ENCODE data around the gene ATXN1.

The ATXN1 gene

GRCh38 chr6:16369989-16370388 lies 391.3 kb downstream of the ATXN1 start:
- no peak for DNase-seq
- peak overlapping the region; percentile 16 for H3K4ac ChIP-seq (ENCODE audit: low read depth, low read length)
- no peak overlapping the region for H3K27ac ChIP-seq (ENCODE audit: low read depth, low read length)
- H3K4me3 ChIP-seq (ENCODE audit: low read length): no peak overlapping the region
- no peak overlapping the region for H4K8ac ChIP-seq (ENCODE audit: low read depth, low read length)
- H3K27me3 ChIP-seq (ENCODE audit: insufficient read depth, low read length, poor library complexity): no peaks in the 10 kb centered on the region
- no peak overlapping the region for H2AK5ac ChIP-seq (ENCODE audit: low read length)
- H2BK5ac ChIP-seq (ENCODE audit: low read length): no peak overlapping the region
- H3K79me2 ChIP-seq (ENCODE audit: control insufficient read depth, insufficient read depth, low read length): no peaks in the 10 kb centered on the region
- no peak overlapping the region for H3K56ac ChIP-seq (ENCODE audit: low read length)
- H4K5ac ChIP-seq (ENCODE audit: low read length): no peak overlapping the region
- no peak overlapping the region for H2BK120ac ChIP-seq (ENCODE audit: low read depth, low read length)
- no peak overlapping the region for H3K9ac ChIP-seq (ENCODE audit: low read length)
- H3K23ac ChIP-seq (ENCODE audit: low read length): no peak overlapping the region
- no peak overlapping the region for H3K4me2 ChIP-seq (ENCODE audit: low read length)
- no peak overlapping the region for H3K18ac ChIP-seq (ENCODE audit: low read length)
- H3K79me1 ChIP-seq (ENCODE audit: low read length): no peaks in the 10 kb centered on the region
- no CpG with 5 or more reads among the region's 5 CpGs for WGBS (ENCODE audit: extremely low coverage, insufficient coverage, low lambda C conversion rate)
- no peaks in the 10 kb centered on the region for H3K36me3 ChIP-seq (ENCODE audit: control insufficient read depth, insufficient read depth, low read length)
- H3K4me1 ChIP-seq (ENCODE audit: control insufficient read depth, low read depth, low read length): no peaks in the 10 kb centered on the region
- H2BK15ac ChIP-seq (replicated peaks; ENCODE audit: low read depth): no peak overlapping the region

GRCh38 chr6:16369140-16369745 lies 392.0 kb downstream of the ATXN1 start:
- WGBS (ENCODE audit: extremely low coverage, insufficient coverage, low lambda C conversion rate): no CpG with 5 or more reads among the region's 8 CpGs
- no peak overlapping the region for H2BK120ac ChIP-seq (ENCODE audit: low read depth, low read length)
- DNase-seq: no peak
- H2BK5ac ChIP-seq (ENCODE audit: low read length): no peak overlapping the region
- no peaks in the 10 kb centered on the region for H3K36me3 ChIP-seq (ENCODE audit: control insufficient read depth, insufficient read depth, low read length)
- H3K18ac ChIP-seq (ENCODE audit: low read length): no peak overlapping the region
- H4K8ac ChIP-seq (ENCODE audit: low read depth, low read length): no peak overlapping the region
- H3K4me2 ChIP-seq (ENCODE audit: low read length): no peak overlapping the region
- H3K9ac ChIP-seq (ENCODE audit: low read length): no peak overlapping the region
- no peak overlapping the region for H3K56ac ChIP-seq (ENCODE audit: low read length)
- H3K4ac ChIP-seq (ENCODE audit: low read depth, low read length): no peak overlapping the region
- H3K27ac ChIP-seq (ENCODE audit: low read depth, low read length): no peak overlapping the region
- H2BK15ac ChIP-seq (replicated peaks; ENCODE audit: low read depth): no peak overlapping the region
- no peak overlapping the region for H3K23ac ChIP-seq (ENCODE audit: low read length)
- no peaks in the 10 kb centered on the region for H3K79me1 ChIP-seq (ENCODE audit: low read length)
- H3K4me3 ChIP-seq (ENCODE audit: low read length): no peak overlapping the region
- no peak overlapping the region for H2AK5ac ChIP-seq (ENCODE audit: low read length)
- H4K5ac ChIP-seq (ENCODE audit: low read length): no peak overlapping the region
- H3K79me2 ChIP-seq (ENCODE audit: control insufficient read depth, insufficient read depth, low read length): no peaks in the 10 kb centered on the region
- no peaks in the 10 kb centered on the region for H3K27me3 ChIP-seq (ENCODE audit: insufficient read depth, low read length, poor library complexity)
- H3K4me1 ChIP-seq (ENCODE audit: control insufficient read depth, low read depth, low read length): no peaks in the 10 kb centered on the region

- Histone ChIP-seq H2AK5ac (ENCODE audit: low read length) (no peak overlapping the region), H3K36me3 (ENCODE audit: control insufficient read depth, insufficient read depth, low read length) (no peaks in the 10 kb centered on the region), H3K18ac (ENCODE audit: low read length) (no peak overlapping the region), H4K5ac (ENCODE audit: low read length) (no peak overlapping the region), H3K4me3 (ENCODE audit: low read length) (no peak overlapping the region), H3K79me2 (ENCODE audit: control insufficient read depth, insufficient read depth, low read length) (no peaks in the 10 kb centered on the region), H3K4me2 (ENCODE audit: low read length) (no peak overlapping the region), H3K23ac (ENCODE audit: low read length) (no peak overlapping the region), H3K27me3 (ENCODE audit: insufficient read depth, low read length, poor library complexity) (no peaks in the 10 kb centered on the region), H3K9ac (ENCODE audit: low read length) (no peak overlapping the region), H3K56ac (ENCODE audit: low read length) (no peak overlapping the region), H3K4me1 (ENCODE audit: control insufficient read depth, low read depth, low read length) (no peaks in the 10 kb centered on the region), H2BK5ac (ENCODE audit: low read length) (no peak overlapping the region), H3K79me1 (ENCODE audit: low read length) (no peaks in the 10 kb centered on the region), H3K27ac (ENCODE audit: low read depth, low read length) (no peak overlapping the region), H4K8ac (ENCODE audit: low read depth, low read length) (no peak overlapping the region), H3K4ac (ENCODE audit: low read depth, low read length) (no peak overlapping the region), H2BK120ac (ENCODE audit: low read depth, low read length) (no peak overlapping the region), H2BK15ac (replicated peaks; ENCODE audit: low read depth) (no peak overlapping the region)
- no CpG with 5 or more reads among the region's 3 CpGs for WGBS (ENCODE audit: extremely low coverage, insufficient coverage, low lambda C conversion rate)
- no peak for DNase-seq
These were observed 393.7 kb downstream of the ATXN1 start for GRCh38 chr6:16367571-16367970.

GRCh38 chr6:16363749-16364148 lies 397.5 kb downstream of the ATXN1 start:
- Histone ChIP-seq H3K4me3 (ENCODE audit: low read length) (no peak overlapping the region), H3K79me1 (ENCODE audit: low read length) (no peaks in the 10 kb centered on the region), H4K5ac (ENCODE audit: low read length) (no peak overlapping the region), H3K56ac (ENCODE audit: low read length) (no peak overlapping the region), H4K8ac (ENCODE audit: low read depth, low read length) (no peak overlapping the region), H3K23ac (ENCODE audit: low read length) (no peak overlapping the region), H3K4me2 (ENCODE audit: low read length) (no peak overlapping the region), H3K79me2 (ENCODE audit: control insufficient read depth, insufficient read depth, low read length) (no peaks in the 10 kb centered on the region), H3K4ac (ENCODE audit: low read depth, low read length) (no peak overlapping the region), H2BK120ac (ENCODE audit: low read depth, low read length) (no peak overlapping the region), H3K36me3 (ENCODE audit: control insufficient read depth, insufficient read depth, low read length) (no peaks in the 10 kb centered on the region), H2AK5ac (ENCODE audit: low read length) (no peak overlapping the region), H3K18ac (ENCODE audit: low read length) (no peak overlapping the region), H2BK5ac (ENCODE audit: low read length) (no peak overlapping the region), H2BK15ac (replicated peaks; ENCODE audit: low read depth) (no peak overlapping the region), H3K27ac (ENCODE audit: low read depth, low read length) (no peak overlapping the region), H3K9ac (ENCODE audit: low read length) (no peak overlapping the region), H3K27me3 (ENCODE audit: insufficient read depth, low read length, poor library complexity) (no peaks in the 10 kb centered on the region), H3K4me1 (ENCODE audit: control insufficient read depth, low read depth, low read length) (no peaks in the 10 kb centered on the region)
- no peak for DNase-seq
- no CpG with 5 or more reads among the region's 4 CpGs for WGBS (ENCODE audit: extremely low coverage, insufficient coverage, low lambda C conversion rate)

GRCh38 chr6:16362819-16363589 lies 398.3 kb downstream of the ATXN1 start:
- Histone ChIP-seq H3K4me1 (ENCODE audit: control insufficient read depth, low read depth, low read length) (no peaks in the 10 kb centered on the region), H2BK5ac (ENCODE audit: low read length) (no peak overlapping the region), H3K23ac (ENCODE audit: low read length) (no peak overlapping the region), H4K8ac (ENCODE audit: low read depth, low read length) (no peak overlapping the region), H3K56ac (ENCODE audit: low read length) (no peak overlapping the region), H3K4me3 (ENCODE audit: low read length) (no peak overlapping the region), H3K79me2 (ENCODE audit: control insufficient read depth, insufficient read depth, low read length) (no peaks in the 10 kb centered on the region), H3K4me2 (ENCODE audit: low read length) (no peak overlapping the region), H2AK5ac (ENCODE audit: low read length) (no peak overlapping the region), H2BK120ac (ENCODE audit: low read depth, low read length) (no peak overlapping the region), H3K79me1 (ENCODE audit: low read length) (no peaks in the 10 kb centered on the region), H3K4ac (ENCODE audit: low read depth, low read length) (no peak overlapping the region), H3K18ac (ENCODE audit: low read length) (no peak overlapping the region), H3K27me3 (ENCODE audit: insufficient read depth, low read length, poor library complexity) (no peaks in the 10 kb centered on the region), H4K5ac (ENCODE audit: low read length) (no peak overlapping the region), H2BK15ac (replicated peaks; ENCODE audit: low read depth) (no peak overlapping the region), H3K36me3 (ENCODE audit: control insufficient read depth, insufficient read depth, low read length) (no peaks in the 10 kb centered on the region), H3K9ac (ENCODE audit: low read length) (no peak overlapping the region), H3K27ac (ENCODE audit: low read depth, low read length) (no peak overlapping the region)
- no CpG with 5 or more reads among the region's 4 CpGs for WGBS (ENCODE audit: extremely low coverage, insufficient coverage, low lambda C conversion rate)
- no peak for DNase-seq
